Upper lobe of left lung (tissue), 6 donors: Measurements from ENCODE around the gene PFKL. TPM values are rescaled to one million over a fixed set of nuclear protein-coding genes. Genes with fewer than 3 reads are reported as not detected.

Experiments used
- ATAC-seq, 2 donors: fragments of 200-7000 bp; cut with Tn5 transposase; one replicate each; pipeline ENCODE4 v1.9.1; 2022; ENCODE audit warnings: mild to moderate bottlenecking in 2 of 2, moderate library complexity in 2 of 2; ENCODE audit not compliant: low FRiP score in 2 of 2
- DNase-seq, 2 donors: peaks; one replicate each; pipeline ENCODE4 v3.0.0-alpha.2; 2019 to 2020
- H3K27ac ChIP-seq, 4 donors: fragments of 200-600 bp; sonication (generic); one replicate each; pipeline ENCODE4 v1.5.1; 2016 to 2019
- H3K27me3 ChIP-seq, 4 donors: fragments of 200-600 bp; sonication (generic); one replicate each; pipeline ENCODE4 v1.5.1; 2017 to 2019
- H3K36me3 ChIP-seq, 4 donors: fragments of 200-600 bp; sonication (generic); one replicate each; pipeline ENCODE4 v1.5.1; 2016 to 2019
- H3K4me1 ChIP-seq, 4 donors: fragments of 200-600 bp; sonication (generic); one replicate each; pipeline ENCODE4 v1.5.1; 2018 to 2019
- H3K4me3 ChIP-seq, 4 donors: fragments of 200-600 bp; sonication (generic); one replicate each; pipeline ENCODE4 v1.5.1; 2017 to 2019; ENCODE audit warnings: mild to moderate bottlenecking in 2 of 4, moderate library complexity in 1 of 4
- H3K9me3 ChIP-seq, 4 donors: fragments of 200-600 bp; sonication (generic); one replicate each; pipeline ENCODE4 v1.5.1; 2018 to 2019
- CTCF ChIP-seq, 6 experiments: fragments of 450-650 bp in 4 of 6; fragments of 200-600 bp in 2 of 6; sonication (generic) in 2 of 6; IDR thresholded peaks; one replicate each; pipeline ENCODE4 v1.5.1; 2016 to 2019; ENCODE audit warnings: antibody characterized with exemption in 6 of 6
- EP300 ChIP-seq, 4 donors: sonication (generic); formaldehyde crosslinking; IDR thresholded peaks; one replicate each; pipeline ENCODE4 v1.5.1; 2017; ENCODE audit warnings: antibody characterized with exemption in 4 of 4, control low read depth in 2 of 4
- POLR2A ChIP-seq, 4 donors: fragments of 450-650 bp; IDR thresholded peaks; one replicate each; pipeline ENCODE4 v1.5.1; 2016 to 2017; ENCODE audit warnings: antibody characterized with exemption in 4 of 4, mild to moderate bottlenecking in 2 of 4
- POLR2AphosphoS5 ChIP-seq, 2 donors: sonication (generic); formaldehyde crosslinking; IDR thresholded peaks; one replicate each; pipeline ENCODE4 v1.5.1; 2017; ENCODE audit warnings: antibody characterized with exemption in 2 of 2
- WGBS, 2 donors: methylation state at CpG; one replicate each; pipeline ENCODE4 v1.1.5; 2017 to 2018; 5-methylcytosine and 5-hydroxymethylcytosine counted together
- total RNA-seq, 6 donors: library from RNA; depleted of rRNA in 4 of 6; stranded (reverse); fragments of >200 nt in 4 of 6; gene quantifications; one replicate each; pipeline versions ENCODE4 v1.1.0 to v1.2.1, GENCODE V29; 2016 to 2021
- donor health status: DM: no; HTN: no; CAD: no; lungs with moderate emphysema.
- donor health status: DM: no; HTN: yes; CAD: no; lungs with severe emphysema.

Gene PFKL
- total RNA-seq, 6 donors from 2014 or later: 69.8 to 157 (median 135) TPM

GRCh38 chr21:44331650-44332307 lies 31.9 kb downstream of the PFKL start:
- no peaks in the 10 kb centered on the region for H3K4me1 ChIP-seq
- no peak overlapping the region for H3K27ac ChIP-seq
- peaks cover under 1 to 53% (median 29%) of the 10 kb centered on the region in 4 donors for H3K36me3 ChIP-seq
- no peak for ATAC-seq
- TF ChIP-seq EP300 (IDR thresholded peaks at IDR 0.05) (no peak), POLR2AphosphoS5 (IDR thresholded peaks at IDR 0.05) (no peak), POLR2A (IDR thresholded peaks at IDR 0.05) (no peak), CTCF (IDR thresholded peaks at IDR 0.05) (no peak)
- H3K9me3 ChIP-seq: no peaks in the 10 kb centered on the region
- 79 to 81% methylated on average over 17 to 20 of the region's 20 CpGs for WGBS, 2 donors
- peak in 1 of 2 donors; percentile 76 for DNase-seq
- H3K27me3 ChIP-seq: no peaks in the 10 kb centered on the region
- H3K4me3 ChIP-seq: no peak overlapping the region

GRCh38 chr21:44332383-44332782 lies 32.5 kb downstream of the PFKL start:
- no peaks in the 10 kb centered on the region for H3K27me3 ChIP-seq
- ATAC-seq (no peak), DNase-seq (peak in 1 of 2 donors; percentile 75)
- H3K4me3 ChIP-seq: no peak overlapping the region
- no peak for TF ChIP-seq POLR2AphosphoS5 (IDR thresholded peaks at IDR 0.05)
- TF ChIP-seq CTCF (IDR thresholded peaks at IDR 0.05): no peak
- no peak for TF ChIP-seq EP300 (IDR thresholded peaks at IDR 0.05)
- no peak for TF ChIP-seq POLR2A (IDR thresholded peaks at IDR 0.05)
- peaks cover 0 to 47% (median 24%) of the 10 kb centered on the region in 4 donors for H3K36me3 ChIP-seq
- peaks cover 0 to under 1% (median 0%) of the 10 kb centered on the region in 4 donors for H3K4me1 ChIP-seq
- no peak overlapping the region for H3K27ac ChIP-seq
- 93 to 94% methylated on average over 13 to 17 of the region's 17 CpGs for WGBS, 2 donors
- no peaks in the 10 kb centered on the region for H3K9me3 ChIP-seq

- no peaks in the 10 kb centered on the region for H3K9me3 ChIP-seq
- H3K36me3 ChIP-seq: peaks cover 0 to 43% (median 19%) of the 10 kb centered on the region in 4 donors
- no peak for TF ChIP-seq POLR2A (IDR thresholded peaks at IDR 0.05)
- no peak overlapping the region for H3K27ac ChIP-seq
- ATAC-seq: no peak
- WGBS, 2 donors: 92 to 94% methylated on average over 9 to 22 of the region's 22 CpGs
- H3K27me3 ChIP-seq: no peaks in the 10 kb centered on the region
- peaks cover 0 to 7% (median 2%) of the 10 kb centered on the region in 4 donors for H3K4me1 ChIP-seq
- peak in 1 of 2 donors; percentile 80 for DNase-seq
- no peak overlapping the region for H3K4me3 ChIP-seq
Observed at GRCh38 chr21:44332965-44333364, 33.1 kb downstream of the PFKL start.

GRCh38 chr21:44333509-44334328 lies 33.9 kb downstream of the PFKL start:
- TF ChIP-seq EP300 (IDR thresholded peaks at IDR 0.05) (no peak), CTCF (IDR thresholded peaks at IDR 0.05) (no peak), POLR2AphosphoS5 (IDR thresholded peaks at IDR 0.05) (no peak), POLR2A (IDR thresholded peaks at IDR 0.05) (no peak)
- Histone ChIP-seq H3K36me3 (peaks cover 0 to 43% (median 17%) of the 10 kb centered on the region in 4 donors), H3K27me3 (no peaks in the 10 kb centered on the region), H3K4me1 (peaks cover 0 to 13% (median 6%) of the 10 kb centered on the region in 4 donors), H3K27ac (no peak overlapping the region), H3K9me3 (no peaks in the 10 kb centered on the region), H3K4me3 (no peak overlapping the region)
- WGBS, 2 donors: 91 to 92% methylated on average over 18 to 41 of the region's 45 CpGs
- peak in 1 of 2 donors; percentile 85 for DNase-seq
- ATAC-seq: no peak

GRCh38 chr21:44334329-44335030 lies 34.6 kb downstream of the PFKL start:
- DNase-seq (peak in 1 of 2 donors; percentile 60), ATAC-seq (no peak)
- H3K9me3 ChIP-seq: no peaks in the 10 kb centered on the region
- TF ChIP-seq POLR2A (IDR thresholded peaks at IDR 0.05) (no peak), CTCF (IDR thresholded peaks at IDR 0.05) (no peak), EP300 (IDR thresholded peaks at IDR 0.05) (no peak), POLR2AphosphoS5 (IDR thresholded peaks at IDR 0.05) (no peak)
- no peak overlapping the region for H3K4me3 ChIP-seq
- H3K27me3 ChIP-seq: no peaks in the 10 kb centered on the region
- H3K27ac ChIP-seq: no peak overlapping the region
- H3K36me3 ChIP-seq: peaks cover 0 to 42% (median 17%) of the 10 kb centered on the region in 4 donors
- WGBS, 2 donors: 88 to 96% methylated on average over 11 to 14 of the region's 26 CpGs
- H3K4me1 ChIP-seq: peaks cover 0 to 14% (median 6%) of the 10 kb centered on the region in 4 donors
